NT2/D1 (cell line): ENCODE measurements around the gene PKN1.

Source experiments
- YY1 ChIP-seq: IDR thresholded peaks from 2 replicates; pipeline ENCODE4 v1.6.1; 2011; ENCODE audit not compliant: insufficient read length, insufficient read depth
- ZNF274 ChIP-seq: IDR thresholded peaks from 2 replicates; pipeline ENCODE4 v1.6.1; 2011; ENCODE audit warnings: mild to moderate bottlenecking, low read depth, low read length

- TF ChIP-seq YY1 (no peak), ZNF274 (no peak)
These were observed 37.8 kb upstream of the PKN1 start for GRCh38 chr19:14395262-14395661.
